Esophagus squamous epithelium (tissue), 4 donors: ENCODE results near the gene RPL37.

Experiments used
- POLR2A ChIP-seq, 4 donors: fragments of 450-650 bp; IDR thresholded peaks; one replicate each; pipeline ENCODE4 v1.6.1; 2017; ENCODE audit warnings: antibody characterized with exemption in 4 of 4, mild to moderate bottlenecking in 4 of 4, moderate library complexity in 3 of 4
- TF ChIP-seq, protein P1 (sequence below), 6 experiments: fragments of 450-650 bp in 4 of 6; fragments of 200-600 bp in 2 of 6; sonication (generic) in 2 of 6; IDR thresholded peaks; one replicate each; pipeline ENCODE4 v1.5.1; 2016 to 2019; ENCODE audit warnings: antibody characterized with exemption in 6 of 6, mild to moderate bottlenecking in 4 of 6, moderate library complexity in 4 of 6

DNA sequence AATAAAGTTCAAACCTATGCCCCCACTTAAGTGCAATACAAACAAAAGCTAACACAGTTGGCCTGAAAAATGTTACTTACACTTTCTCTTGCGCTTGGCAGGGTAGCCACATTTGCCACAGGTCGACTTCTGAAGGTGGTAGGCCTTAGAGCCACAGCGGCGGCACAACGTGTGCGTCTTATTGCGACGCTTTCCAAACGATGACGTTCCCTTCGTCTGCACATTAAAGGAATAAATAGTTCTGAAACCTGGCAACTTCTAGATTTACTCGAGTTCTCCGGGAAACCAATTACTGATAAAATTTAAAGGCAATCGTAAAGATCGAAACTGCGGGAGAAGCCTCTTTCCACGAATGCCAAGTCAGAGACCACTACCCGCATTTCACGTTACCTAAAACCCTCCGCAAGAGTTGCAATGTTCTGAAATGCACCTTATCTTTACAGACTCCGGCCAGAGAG is 602 bp downstream of the RPL37 start:
- TF ChIP-seq, protein P1, sequence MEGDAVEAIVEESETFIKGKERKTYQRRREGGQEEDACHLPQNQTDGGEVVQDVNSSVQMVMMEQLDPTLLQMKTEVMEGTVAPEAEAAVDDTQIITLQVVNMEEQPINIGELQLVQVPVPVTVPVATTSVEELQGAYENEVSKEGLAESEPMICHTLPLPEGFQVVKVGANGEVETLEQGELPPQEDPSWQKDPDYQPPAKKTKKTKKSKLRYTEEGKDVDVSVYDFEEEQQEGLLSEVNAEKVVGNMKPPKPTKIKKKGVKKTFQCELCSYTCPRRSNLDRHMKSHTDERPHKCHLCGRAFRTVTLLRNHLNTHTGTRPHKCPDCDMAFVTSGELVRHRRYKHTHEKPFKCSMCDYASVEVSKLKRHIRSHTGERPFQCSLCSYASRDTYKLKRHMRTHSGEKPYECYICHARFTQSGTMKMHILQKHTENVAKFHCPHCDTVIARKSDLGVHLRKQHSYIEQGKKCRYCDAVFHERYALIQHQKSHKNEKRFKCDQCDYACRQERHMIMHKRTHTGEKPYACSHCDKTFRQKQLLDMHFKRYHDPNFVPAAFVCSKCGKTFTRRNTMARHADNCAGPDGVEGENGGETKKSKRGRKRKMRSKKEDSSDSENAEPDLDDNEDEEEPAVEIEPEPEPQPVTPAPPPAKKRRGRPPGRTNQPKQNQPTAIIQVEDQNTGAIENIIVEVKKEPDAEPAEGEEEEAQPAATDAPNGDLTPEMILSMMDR (IDR thresholded peaks at IDR 0.05): no peak
- TF ChIP-seq POLR2A (IDR thresholded peaks at IDR 0.05): no peak
